Osteocyte (in vitro differentiated cells): Measurements from ENCODE around the gene SDK2. TPM values are rescaled to one million over a fixed set of nuclear protein-coding genes. Genes with fewer than 3 reads are reported as not detected.
"Not testable (repeated sequence)": the region's sequence is repeated elsewhere in the genome, so short reads cannot be mapped to it uniquely, and the experiment has no call there.

Experiments used
- DNase-seq: peaks from one replicate; pipeline ENCODE4 v3.0.0; 2021; ENCODE audit warnings: mixed read lengths; ENCODE audit not compliant: unreplicated experiment; ENCODE audit errors: extremely low spot score
- H3K27ac Mint-ChIP-seq: one replicate; pipeline ENCODE4 v1.8.0; 2021; ENCODE audit warnings: mild to moderate bottlenecking, mixed read lengths; ENCODE audit not compliant: unreplicated experiment
- H3K27me3 Mint-ChIP-seq: one replicate; pipeline ENCODE4 v1.8.0; 2021; ENCODE audit warnings: mixed read lengths; ENCODE audit not compliant: unreplicated experiment
- H3K36me3 Mint-ChIP-seq: one replicate; pipeline ENCODE4 v1.8.0; 2021; ENCODE audit warnings: mixed read lengths; ENCODE audit not compliant: unreplicated experiment
- H3K4me1 Mint-ChIP-seq: one replicate; pipeline ENCODE4 v1.8.0; 2021; ENCODE audit warnings: mixed read lengths; ENCODE audit not compliant: unreplicated experiment
- H3K4me3 Mint-ChIP-seq: one replicate; pipeline ENCODE4 v1.8.0; 2021; ENCODE audit warnings: mild to moderate bottlenecking, moderate library complexity, mixed read lengths; ENCODE audit not compliant: unreplicated experiment
- H3K9me3 Mint-ChIP-seq: one replicate; pipeline ENCODE4 v1.8.0; 2021; ENCODE audit warnings: mixed read lengths; ENCODE audit not compliant: unreplicated experiment
- CTCF ChIP-seq: fragments of 200-600 bp; sonication (generic); IDR thresholded peaks from 2 replicates; pipeline ENCODE4 v1.5.0; 2021; ENCODE audit warnings: antibody characterized with exemption, mild to moderate bottlenecking, moderate library complexity
- total RNA-seq: library from RNA; stranded (reverse); gene quantifications from 2 replicates; pipeline ENCODE4 v1.2.1, GENCODE V29; 2021

Gene SDK2
- total RNA-seq, 1 donor from 2014 or later = 16.5 TPM

- TF ChIP-seq CTCF = no peak
- peaks cover 4% of the 10 kb centered on the region for H3K9me3 Mint-ChIP-seq
Measured at GRCh38 chr17:73462823-73463222, 181.4 kb downstream of the SDK2 start.

DNA sequence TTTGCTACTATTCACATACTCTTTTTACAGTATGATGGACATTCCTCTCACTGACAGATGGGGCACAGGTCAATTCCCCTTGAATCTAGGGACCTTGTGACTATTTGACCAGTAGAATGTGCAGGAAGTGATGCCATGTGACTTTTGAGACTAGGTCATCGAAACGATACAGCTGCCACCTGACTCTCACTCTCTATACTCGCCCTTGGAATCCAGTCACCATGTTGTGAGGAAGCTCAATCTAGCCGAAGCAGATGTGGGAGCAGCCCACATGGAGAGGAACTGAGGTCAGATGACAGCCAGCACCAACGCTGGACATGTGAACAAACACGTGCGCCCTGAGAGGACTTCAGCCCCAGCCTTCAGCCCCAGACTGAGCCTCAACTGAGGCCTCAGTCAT is 184.3 kb downstream of the SDK2 start:
- Mint-ChIP-seq H3K27me3 (no peaks in the 10 kb centered on the region), H3K4me3 (no peak overlapping the region), H3K9me3 (peaks cover 4% of the 10 kb centered on the region), H3K36me3 (no peaks in the 10 kb centered on the region), H3K27ac (no peak overlapping the region), H3K4me1 (no peaks in the 10 kb centered on the region)
- DNase-seq = no peak
- TF ChIP-seq CTCF = no peak

More at GRCh38 chr17:73462823-73463222, 181.4 kb downstream of the SDK2 start:
- H3K4me3 Mint-ChIP-seq = no peak overlapping the region
- DNase-seq = no peak
- no peaks in the 10 kb centered on the region for H3K27me3 Mint-ChIP-seq
- no peaks in the 10 kb centered on the region for H3K4me1 Mint-ChIP-seq
- no peaks in the 10 kb centered on the region for H3K36me3 Mint-ChIP-seq
- H3K27ac Mint-ChIP-seq = no peak overlapping the region

GRCh38 chr17:73455767-73456166 is 188.5 kb downstream of the SDK2 start:
- H3K4me1 Mint-ChIP-seq = no peaks in the 10 kb centered on the region
- TF ChIP-seq CTCF = no peak
- H3K9me3 Mint-ChIP-seq = peaks cover 4% of the 10 kb centered on the region
- peaks cover 3% of the 10 kb centered on the region for H3K36me3 Mint-ChIP-seq
- no peak overlapping the region for H3K4me3 Mint-ChIP-seq
- H3K27me3 Mint-ChIP-seq = no peaks in the 10 kb centered on the region
- H3K27ac Mint-ChIP-seq = no peak overlapping the region
- no peak for DNase-seq

- H3K27me3 Mint-ChIP-seq = no peaks in the 10 kb centered on the region
- DNase-seq = no peak
- H3K4me3 Mint-ChIP-seq = no peak overlapping the region
- H3K9me3 Mint-ChIP-seq = peaks cover 2% of the 10 kb centered on the region
- no peaks in the 10 kb centered on the region for H3K4me1 Mint-ChIP-seq
- H3K36me3 Mint-ChIP-seq = peaks cover 3% of the 10 kb centered on the region
- no peak for TF ChIP-seq CTCF
- H3K27ac Mint-ChIP-seq = no peak overlapping the region
Measured at GRCh38 chr17:73455050-73455687, 189.1 kb downstream of the SDK2 start.

DNA sequence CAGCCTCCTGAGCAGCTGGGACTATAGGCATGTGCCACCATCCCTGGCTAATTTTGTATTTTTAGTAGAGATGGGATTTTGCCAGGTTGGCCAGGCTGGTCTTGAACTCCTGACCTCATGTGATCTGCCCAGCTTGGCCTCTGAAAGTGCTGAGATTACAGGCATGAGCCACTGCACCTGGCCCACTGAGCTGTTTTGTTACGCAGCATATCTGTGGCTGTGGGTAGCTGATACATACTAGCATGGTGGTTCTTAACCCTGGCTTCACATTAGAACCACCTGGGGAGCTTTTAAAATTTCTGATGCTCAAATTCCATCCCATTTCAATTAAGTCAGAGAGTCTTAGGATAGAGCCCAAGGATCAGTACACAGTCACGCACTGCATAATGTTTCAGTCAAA is 190.8 kb downstream of the SDK2 start:
- not testable (repeated sequence) for H3K36me3 Mint-ChIP-seq, DNase-seq, H3K27ac Mint-ChIP-seq, H3K4me1 Mint-ChIP-seq, H3K4me3 Mint-ChIP-seq, H3K27me3 Mint-ChIP-seq, H3K9me3 Mint-ChIP-seq

DNA sequence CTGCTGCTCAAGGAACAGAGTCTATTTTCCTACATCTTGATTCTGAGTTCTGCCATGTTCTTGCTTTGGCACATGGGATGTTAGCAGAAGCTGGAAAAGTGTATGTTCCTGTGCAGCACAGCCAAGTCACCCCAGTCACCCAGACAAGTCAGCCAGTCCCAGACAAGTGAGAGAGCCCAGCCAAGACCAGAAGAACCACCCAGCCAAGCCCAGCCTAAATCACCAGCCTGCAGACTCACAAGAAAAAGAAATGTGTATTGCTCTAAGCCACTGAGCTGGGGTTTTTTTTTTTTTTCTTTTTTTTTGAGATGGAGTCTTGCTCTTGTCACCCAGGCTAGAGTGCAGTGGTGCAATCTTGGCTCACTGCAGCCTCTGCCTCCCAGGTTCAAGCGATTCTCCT is 191.2 kb downstream of the SDK2 start:
- Mint-ChIP-seq H3K27me3 (no peaks in the 10 kb centered on the region), H3K4me3 (no peak overlapping the region), H3K36me3 (peaks cover 3% of the 10 kb centered on the region), H3K9me3 (no peaks in the 10 kb centered on the region), H3K4me1 (no peaks in the 10 kb centered on the region), H3K27ac (no peak overlapping the region)
- no peak for DNase-seq
- no peak for TF ChIP-seq CTCF
